Subcutaneous adipose tissue (tissue), 4 donors: ENCODE measurements around the gene TEX29. TPM values are rescaled to one million over a fixed set of nuclear protein-coding genes. Genes with fewer than 3 reads are reported as not detected.

Experiments used
- CTCF ChIP-seq: fragments of 450-650 bp; IDR thresholded peaks from one replicate; pipeline ENCODE4 v1.5.1; 2016; ENCODE audit warnings: low read depth, mild to moderate bottlenecking, control low read depth, antibody characterized with exemption, moderate library complexity
- total RNA-seq, 4 donors: library from RNA; depleted of rRNA; stranded (reverse); fragments of >200 nt; gene quantifications; one replicate each; pipeline ENCODE4 v1.1.0, GENCODE V29; 2016

TEX29 gene
- total RNA-seq, 4 donors from 2014 or later = not detected

- TF ChIP-seq CTCF = no peak
Observed at GRCh38 chr13:111327730-111328573, 7.5 kb downstream of the TEX29 start.

GRCh38 chr13:111328574-111329410 lies 8.3 kb downstream of the TEX29 start:
- no peak for TF ChIP-seq CTCF

- TF ChIP-seq CTCF = no peak
Observed at GRCh38 chr13:111329641-111330040, 9.2 kb downstream of the TEX29 start.

GRCh38 chr13:111330066-111330610 lies 9.7 kb downstream of the TEX29 start:
- no peak for TF ChIP-seq CTCF

GRCh38 chr13:111335298-111335697 lies 14.9 kb downstream of the TEX29 start:
- TF ChIP-seq CTCF = no peak

GRCh38 chr13:111336666-111337065 lies 16.2 kb downstream of the TEX29 start:
- TF ChIP-seq CTCF = no peak

- no peak for TF ChIP-seq CTCF
Observed at GRCh38 chr13:111337206-111337605, 16.8 kb downstream of the TEX29 start.
